ENCODE results near the gene FUZ.

Gene FUZ

DNA sequence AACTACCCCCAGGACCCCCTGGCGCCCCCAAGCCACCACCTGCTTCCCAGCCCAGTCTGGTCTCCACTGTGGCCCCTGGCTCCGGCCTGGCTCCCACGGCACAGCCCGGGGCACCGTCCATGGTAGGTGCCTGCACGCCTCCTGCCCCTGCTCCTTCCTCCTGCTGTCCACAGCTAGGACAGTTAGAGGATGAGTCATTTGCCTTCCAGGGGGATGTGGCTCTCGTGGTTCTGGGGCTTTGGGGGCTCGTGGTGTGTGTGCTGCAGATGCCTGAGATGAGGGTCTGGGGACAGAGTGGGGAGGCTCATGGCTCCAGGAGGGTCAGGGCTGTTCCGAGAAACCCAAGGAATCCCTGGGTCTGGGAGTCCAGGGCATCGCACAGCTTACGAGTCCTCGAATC is 17.7 kb upstream of the FUZ start:
- no peak for DNase-seq (ENCODE audit: low spot score)

- DNase-seq (ENCODE audit: low spot score), result no peak
Observed at GRCh38 chr19:49829721-49830120, 16.6 kb upstream of the FUZ start.

- no peak for DNase-seq (ENCODE audit: low spot score)
Observed at GRCh38 chr19:49829200-49829599, 16.1 kb upstream of the FUZ start.

DNA sequence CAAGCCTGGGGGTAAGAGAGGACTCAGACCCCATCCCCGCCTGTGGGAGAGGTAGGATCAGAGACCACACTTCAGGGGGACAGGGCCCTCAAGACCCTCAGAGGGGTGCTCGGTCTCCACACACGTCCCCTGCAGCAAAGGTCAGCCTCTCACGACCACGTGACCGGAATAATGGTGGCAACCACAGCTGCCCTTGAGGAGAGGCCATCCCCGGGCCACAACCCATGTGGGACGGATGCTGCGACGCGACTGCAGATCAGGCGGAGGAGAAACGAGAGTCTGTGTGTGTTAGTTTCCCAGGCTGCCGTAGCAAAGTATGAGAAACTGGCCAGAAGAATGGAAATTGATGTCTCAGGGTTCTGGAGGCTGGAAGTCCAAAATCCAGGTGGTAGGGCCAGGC is 13.9 kb upstream of the FUZ start:
- DNase-seq (ENCODE audit: low spot score), result no peak

GRCh38 chr19:49824662-49825061 is 11.6 kb upstream of the FUZ start:
- no peak for DNase-seq (ENCODE audit: low spot score)

- DNase-seq (ENCODE audit: low spot score), result no peak
Observed at GRCh38 chr19:49823472-49823871, 10.4 kb upstream of the FUZ start.

DNA sequence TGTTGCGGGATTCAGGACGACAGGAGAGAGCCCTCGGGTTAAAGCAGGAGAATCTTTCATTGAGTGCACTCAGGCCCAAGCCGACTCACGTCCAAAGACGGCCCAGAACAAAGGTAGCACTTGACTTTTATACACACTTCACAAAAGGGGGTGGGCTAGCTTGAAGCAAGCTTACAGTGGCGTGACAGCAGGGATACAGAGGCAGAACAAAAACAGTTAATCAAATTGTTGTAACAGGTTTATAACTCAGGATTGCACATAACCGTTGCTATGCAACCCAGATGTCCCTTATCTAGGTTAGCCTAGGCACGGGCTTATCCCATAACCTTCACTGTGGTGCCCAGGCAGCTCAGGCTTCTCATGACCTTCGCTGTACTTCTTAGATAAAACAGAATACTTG is 7.0 kb upstream of the FUZ start:
- peak; percentile 93 for DNase-seq (ENCODE audit: low spot score)

GRCh38 chr19:49819452-49820115 is 6.5 kb upstream of the FUZ start:
- peak; percentile 56 for DNase-seq (ENCODE audit: low spot score)

GRCh38 chr19:49818649-49819370 is 5.7 kb upstream of the FUZ start:
- DNase-seq (ENCODE audit: low spot score), result peak; percentile 33

GRCh38 chr19:49817964-49818648 is 5.0 kb upstream of the FUZ start, which contains the start of gene MED25:
TSS of gene MED25 (plus strand) at chr19:49818289. CDS start at chr19:49818342, 53 bp downstream.
- DNase-seq (ENCODE audit: low spot score), result peak; percentile 90

- DNase-seq (ENCODE audit: low spot score), result no peak
Observed at GRCh38 chr19:49816590-49816989, 3.5 kb upstream of the FUZ start.

GRCh38 chr19:49814010-49814409 is 918 bp upstream of the FUZ start:
- DNase-seq (ENCODE audit: low spot score), result no peak

GRCh38 chr19:49812452-49812996 is 568 bp downstream of the FUZ start:
- DNase-seq (ENCODE audit: low spot score), result no peak

DNA sequence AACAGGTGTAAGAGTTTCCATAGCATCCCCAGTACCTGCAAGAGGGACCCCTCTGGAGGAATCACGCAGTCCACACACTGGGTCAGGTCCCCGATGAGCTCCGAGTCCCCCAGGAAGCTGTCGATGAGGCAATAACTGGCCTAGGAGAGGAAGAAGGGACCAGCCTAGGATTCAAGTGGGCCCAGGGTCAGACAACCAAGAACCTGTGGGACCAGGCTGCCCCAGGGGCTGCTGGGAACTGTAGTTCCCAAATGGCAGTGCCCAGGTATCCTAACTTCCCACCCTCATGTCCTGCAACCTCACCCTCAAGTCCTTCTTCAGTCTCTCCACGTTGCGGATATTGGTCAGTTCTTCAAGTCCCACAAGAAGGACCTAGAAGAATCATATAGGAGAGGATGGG is 1.8 kb downstream of the FUZ start:
- no peak for DNase-seq (ENCODE audit: low spot score)

DNA sequence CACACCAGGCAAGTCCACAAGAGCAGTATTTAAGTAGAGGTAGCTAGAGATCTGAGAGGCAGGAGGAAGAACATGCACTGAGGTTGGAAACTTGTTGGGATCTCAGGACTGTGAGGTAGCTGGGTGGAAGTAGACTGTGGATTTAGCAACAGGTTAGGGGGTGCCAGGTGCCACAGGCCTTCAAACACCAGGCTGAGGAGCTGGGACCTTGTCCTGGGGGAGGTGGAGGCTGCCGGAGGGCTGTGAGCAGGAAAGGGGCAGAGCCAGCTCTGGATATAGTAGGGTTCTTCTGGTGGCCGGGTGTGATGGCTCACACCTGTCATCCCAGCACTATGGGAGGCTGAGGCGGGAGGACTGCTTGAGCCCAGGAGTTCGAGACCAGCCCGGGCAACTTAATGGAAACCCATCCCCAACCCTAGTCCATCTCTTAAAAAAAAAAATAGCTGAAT is 3.1 kb downstream of the FUZ start:
- no peak for DNase-seq (ENCODE audit: low spot score)

DNA sequence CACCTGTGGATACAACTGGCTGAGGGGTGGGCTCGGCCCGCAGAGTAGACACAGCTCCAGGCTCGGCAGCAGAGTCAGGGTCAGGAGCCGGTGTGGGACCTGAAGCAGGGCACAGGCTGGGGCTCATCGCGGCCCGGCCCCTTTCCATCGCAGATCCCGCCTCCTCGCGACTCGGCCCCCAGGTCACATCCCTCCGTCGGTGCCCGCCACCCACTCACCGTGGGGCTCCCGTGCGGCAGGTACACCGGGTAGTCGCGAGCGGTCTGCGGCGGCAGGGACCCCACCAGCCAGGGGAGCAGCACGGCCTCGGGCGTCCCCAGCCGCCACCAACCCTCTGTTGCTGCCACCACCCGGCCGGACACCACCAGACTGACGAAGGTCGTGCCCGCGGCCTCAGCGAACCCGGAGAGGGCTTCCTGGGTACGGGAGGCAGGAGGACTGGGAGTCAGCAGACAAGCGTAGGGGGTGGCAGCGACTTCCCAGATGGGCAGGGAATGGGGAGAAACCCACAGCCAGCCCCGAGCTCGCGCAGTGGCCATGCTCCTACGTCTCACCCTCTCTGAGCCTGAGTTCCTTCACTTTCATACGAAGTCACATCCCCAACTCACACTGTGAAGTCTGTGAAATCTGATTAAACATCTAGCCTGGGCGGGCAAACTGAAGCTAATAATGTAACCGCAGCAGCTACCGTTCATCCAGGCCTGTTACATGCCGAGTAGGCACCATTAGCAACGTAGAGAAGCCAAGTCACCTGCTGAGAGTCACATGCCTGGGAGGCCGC is 3.7 kb downstream of the FUZ start:
- DNase-seq (ENCODE audit: low spot score), result peak; percentile 56

DNA sequence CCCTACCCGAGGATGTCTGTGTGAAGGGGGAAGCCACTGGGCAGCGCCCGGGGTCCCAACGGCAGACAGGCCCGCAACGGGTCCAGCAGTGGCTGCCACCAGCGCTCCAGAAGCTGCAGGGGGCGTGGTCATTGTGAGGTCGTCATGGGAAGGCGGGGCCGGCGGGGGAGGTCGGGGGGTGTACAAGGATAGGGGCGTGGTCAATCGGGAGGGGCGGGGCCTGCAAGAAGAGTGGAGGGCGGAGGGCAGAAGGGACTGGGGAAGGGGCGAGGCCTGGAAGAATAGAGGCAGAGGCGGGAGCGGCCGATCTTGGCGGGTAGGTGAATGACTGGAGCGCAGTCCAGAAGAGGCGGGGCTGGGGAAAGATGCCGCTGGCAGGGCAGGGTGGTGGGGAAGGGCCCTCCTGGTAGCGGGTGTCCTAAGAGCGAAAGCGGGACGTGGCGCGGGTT is 4.4 kb downstream of the FUZ start:
- peak; percentile 90 for DNase-seq (ENCODE audit: low spot score)

DNA sequence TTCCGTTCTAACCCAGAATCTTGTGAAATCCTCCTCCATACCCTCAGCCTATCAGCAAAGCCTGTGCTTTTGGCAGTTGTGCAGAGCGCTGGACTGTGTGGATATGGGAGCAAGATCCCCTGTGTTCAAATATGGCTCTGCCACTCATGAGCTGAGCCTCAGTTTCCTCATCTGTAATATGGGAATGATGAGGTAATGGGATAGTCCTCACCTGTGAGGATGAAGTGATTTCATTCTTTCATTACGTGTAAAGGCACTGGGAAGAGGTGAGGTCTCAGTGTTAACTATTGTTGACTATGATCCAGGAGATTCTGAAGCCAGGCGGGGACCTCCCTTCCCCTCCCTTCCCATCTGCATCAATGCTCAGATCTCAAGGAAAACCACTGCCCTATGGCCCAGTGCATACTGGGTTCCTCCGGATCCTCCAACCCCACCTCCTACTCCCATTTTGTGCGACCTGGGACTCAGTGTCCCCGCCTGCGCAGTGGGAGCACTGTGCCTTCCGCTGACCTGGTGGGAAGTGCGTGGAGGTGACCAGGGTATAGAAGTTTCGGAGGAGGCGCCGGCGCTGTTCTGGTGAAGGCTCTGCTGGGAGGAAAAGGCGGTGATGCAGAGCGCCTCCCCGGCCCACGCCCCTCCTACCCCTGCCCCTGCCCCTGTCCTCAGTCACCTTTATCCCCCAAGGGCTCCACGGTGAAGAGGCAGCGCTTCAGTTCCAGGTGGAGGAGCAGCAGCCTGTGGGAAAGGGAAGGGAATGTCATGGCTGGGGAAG is 5.0 kb downstream of the FUZ start:
- DNase-seq (ENCODE audit: low spot score), result no peak

GRCh38 chr19:49807058-49807903 is 5.8 kb downstream of the FUZ start:
- no peak for DNase-seq (ENCODE audit: low spot score)

- no peak for DNase-seq (ENCODE audit: low spot score)
Observed at GRCh38 chr19:49806620-49806959, 6.5 kb downstream of the FUZ start.
